ENCODE results near the gene SH2D2A.

- TF ChIP-seq REST (IDR thresholded peaks at IDR 0.05; ENCODE audit: insufficient read depth in 1 of 2, low read depth in 2 of 2, low read length in 2 of 2) (no peak), TAF1 (IDR thresholded peaks at IDR 0.05; ENCODE audit: borderline replicate concordance, insufficient read depth, low read length) (no peak)
Observed at GRCh38 chr1:156797212-156797871, 19.3 kb downstream of the SH2D2A start.

Data from PFSK-1 (cell line).